Measurements from ENCODE around the gene MC4R.

Gene MC4R

GRCh38 chr18:60322591-60322990, 50.0 kb downstream of the MC4R start:
- no peak for FAIRE-seq

Measured in colon (tissue), 2 donors.